Measurements from ENCODE around the gene EIF2AK2.
A peak's percentile ranks its signal among the peaks of the same experiment; 100 is the strongest.

Gene EIF2AK2

DNA sequence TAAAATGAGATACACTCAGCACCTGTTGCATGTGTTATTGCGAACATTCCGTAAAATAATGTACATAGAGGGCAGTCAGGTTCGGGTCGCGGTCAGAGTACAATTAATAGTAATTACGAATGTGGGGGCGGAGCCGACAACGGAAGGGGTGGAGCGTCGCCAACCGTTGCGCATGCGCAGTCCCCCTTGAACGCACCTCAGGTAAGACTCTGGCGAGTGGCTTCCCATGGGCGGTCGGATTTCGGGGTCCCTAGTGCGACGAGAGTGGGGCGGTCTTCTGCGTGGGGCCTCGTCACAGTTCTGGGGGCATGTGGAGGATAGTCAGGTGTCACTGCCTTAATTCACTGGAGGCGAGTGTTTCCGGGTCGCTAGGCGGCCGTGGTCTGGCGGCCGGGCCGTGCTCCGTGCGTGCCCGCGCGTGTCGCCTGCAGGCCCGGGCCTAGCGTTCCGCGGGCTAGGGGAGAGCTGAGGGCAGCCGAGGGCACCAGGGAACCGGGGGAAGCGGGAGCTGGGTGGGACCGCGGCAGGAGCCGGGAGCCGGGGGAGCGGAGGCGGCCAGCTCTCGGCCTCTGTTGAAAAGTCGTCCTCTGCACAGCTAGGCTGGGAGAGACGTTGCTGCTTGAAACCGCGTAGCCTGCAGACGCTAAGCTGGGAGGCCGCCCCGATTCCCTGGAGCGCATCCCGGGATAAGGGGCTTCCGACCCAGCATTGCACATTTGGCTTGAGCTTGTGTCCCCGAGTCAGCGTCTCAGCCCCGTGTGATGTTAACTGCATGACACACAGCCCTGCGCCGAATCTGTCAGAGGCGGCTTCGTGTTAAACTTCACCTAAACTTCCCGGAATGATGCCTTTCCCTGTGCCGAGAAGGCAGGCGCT, 39.8 kb upstream of the EIF2AK2 start, which contains the start of gene CEBPZOS:
CEBPZOS (plus strand) TSS at position 177 of the 876 bp plus-strand sequence. CDS start 3,209 bp downstream, outside the sequence.
- H3K27ac ChIP-seq = peak within 1 kb of the TSS; percentile 65
- TF ChIP-seq, protein P1, sequence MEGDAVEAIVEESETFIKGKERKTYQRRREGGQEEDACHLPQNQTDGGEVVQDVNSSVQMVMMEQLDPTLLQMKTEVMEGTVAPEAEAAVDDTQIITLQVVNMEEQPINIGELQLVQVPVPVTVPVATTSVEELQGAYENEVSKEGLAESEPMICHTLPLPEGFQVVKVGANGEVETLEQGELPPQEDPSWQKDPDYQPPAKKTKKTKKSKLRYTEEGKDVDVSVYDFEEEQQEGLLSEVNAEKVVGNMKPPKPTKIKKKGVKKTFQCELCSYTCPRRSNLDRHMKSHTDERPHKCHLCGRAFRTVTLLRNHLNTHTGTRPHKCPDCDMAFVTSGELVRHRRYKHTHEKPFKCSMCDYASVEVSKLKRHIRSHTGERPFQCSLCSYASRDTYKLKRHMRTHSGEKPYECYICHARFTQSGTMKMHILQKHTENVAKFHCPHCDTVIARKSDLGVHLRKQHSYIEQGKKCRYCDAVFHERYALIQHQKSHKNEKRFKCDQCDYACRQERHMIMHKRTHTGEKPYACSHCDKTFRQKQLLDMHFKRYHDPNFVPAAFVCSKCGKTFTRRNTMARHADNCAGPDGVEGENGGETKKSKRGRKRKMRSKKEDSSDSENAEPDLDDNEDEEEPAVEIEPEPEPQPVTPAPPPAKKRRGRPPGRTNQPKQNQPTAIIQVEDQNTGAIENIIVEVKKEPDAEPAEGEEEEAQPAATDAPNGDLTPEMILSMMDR (IDR thresholded peaks at IDR 0.05) = no peak
- no peak; the same call in 1 of the 2 replicates for TF ChIP-seq ZFX (IDR thresholded peaks at IDR 0.05; ENCODE audit: borderline replicate concordance)

DNA sequence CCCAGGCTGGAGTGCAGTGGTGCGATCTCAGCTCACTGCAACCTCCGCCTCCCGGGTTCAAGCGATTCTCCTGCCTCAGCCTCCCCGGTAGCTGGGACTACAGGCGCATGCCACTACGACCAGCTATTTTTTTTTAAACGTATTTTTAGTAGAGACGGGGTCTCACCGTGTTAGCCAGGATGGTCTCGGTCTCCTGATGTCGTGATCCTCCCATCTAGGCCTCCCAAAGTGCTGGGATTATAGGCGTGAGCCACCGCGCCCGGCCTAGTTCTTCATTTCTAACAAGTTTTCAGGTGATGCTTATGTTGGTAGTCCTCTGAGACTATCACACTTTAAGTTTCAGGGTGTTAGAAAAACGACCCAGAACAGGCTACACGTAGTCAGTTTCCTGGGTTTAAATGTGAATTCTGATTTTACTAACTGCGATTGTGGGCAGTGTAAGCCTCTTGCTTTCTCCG, 39.1 kb upstream of the EIF2AK2 start:
- peak overlapping the region; percentile 65 for H3K27ac ChIP-seq

DNA sequence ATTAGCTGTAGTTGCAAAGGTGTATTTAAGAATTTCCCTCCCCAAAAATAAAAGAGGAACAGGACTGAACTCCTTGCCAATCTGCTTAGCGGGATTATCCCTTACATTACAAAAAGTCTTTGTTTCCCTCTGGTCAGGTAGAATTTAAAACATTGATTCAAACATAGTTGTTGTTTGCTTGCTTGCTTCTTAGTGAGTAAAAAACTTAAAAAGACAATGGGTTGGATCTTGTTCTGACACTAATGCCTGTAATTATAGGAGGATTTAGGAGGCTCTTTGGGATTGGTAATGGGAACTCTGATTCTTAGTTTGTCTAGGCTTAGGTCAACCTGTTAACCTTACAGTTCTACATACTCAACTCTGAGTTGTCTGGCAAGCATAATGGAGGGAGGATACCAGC, 35.8 kb upstream of the EIF2AK2 start:
- TF ChIP-seq ZFX (IDR thresholded peaks at IDR 0.05; ENCODE audit: borderline replicate concordance) = no peak
- TF ChIP-seq, protein P1 (IDR thresholded peaks at IDR 0.05) = no peak
- no peak overlapping the region for H3K27ac ChIP-seq

DNA sequence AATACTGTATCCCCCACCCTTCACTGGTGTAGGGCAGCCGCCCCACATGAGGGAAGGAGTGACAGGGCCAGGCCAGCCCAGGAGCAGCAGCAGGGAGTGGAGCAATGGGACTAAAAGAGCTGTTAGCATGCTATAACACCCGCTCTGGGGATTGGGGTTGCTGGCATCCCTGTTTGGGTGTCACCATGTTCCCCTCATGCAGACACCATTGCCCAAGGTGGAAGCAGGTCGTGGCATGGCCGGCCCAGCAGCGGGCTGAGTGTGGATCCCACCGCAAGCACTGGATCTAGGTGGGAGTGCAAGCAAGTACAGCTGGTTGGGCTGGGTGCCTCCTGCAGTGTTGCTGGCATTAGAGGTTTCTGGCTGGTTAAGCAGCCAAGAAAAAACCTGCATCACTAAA, 35.0 kb upstream of the EIF2AK2 start:
- no peak overlapping the region for H3K27ac ChIP-seq
- no peak for TF ChIP-seq ZFX (IDR thresholded peaks at IDR 0.05; ENCODE audit: borderline replicate concordance)
- TF ChIP-seq, protein P1 (IDR thresholded peaks at IDR 0.05) = no peak

DNA sequence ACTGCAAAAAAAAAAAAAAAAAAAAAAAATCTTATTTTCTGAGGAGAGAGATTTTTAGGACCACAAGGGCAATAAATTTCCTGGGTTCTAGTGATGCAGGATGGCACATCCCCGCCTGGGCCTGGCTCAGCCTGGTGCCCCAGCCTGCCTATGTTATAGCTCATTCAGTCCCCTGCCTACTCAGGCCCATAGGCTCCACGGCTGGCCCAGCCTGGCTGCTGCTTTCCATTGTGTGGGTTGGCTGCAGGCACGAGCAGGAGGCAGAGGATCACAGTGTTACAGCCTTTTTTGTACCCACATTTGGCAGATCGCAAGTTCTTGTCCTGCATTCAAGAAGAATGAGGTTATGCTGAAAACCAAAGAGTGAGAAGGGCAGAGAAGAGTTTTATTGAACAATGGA, 34.5 kb upstream of the EIF2AK2 start:
- TF ChIP-seq ZFX (IDR thresholded peaks at IDR 0.05; ENCODE audit: borderline replicate concordance) = no peak
- TF ChIP-seq, protein P1 (IDR thresholded peaks at IDR 0.05) = no peak
- H3K27ac ChIP-seq = no peak overlapping the region

DNA sequence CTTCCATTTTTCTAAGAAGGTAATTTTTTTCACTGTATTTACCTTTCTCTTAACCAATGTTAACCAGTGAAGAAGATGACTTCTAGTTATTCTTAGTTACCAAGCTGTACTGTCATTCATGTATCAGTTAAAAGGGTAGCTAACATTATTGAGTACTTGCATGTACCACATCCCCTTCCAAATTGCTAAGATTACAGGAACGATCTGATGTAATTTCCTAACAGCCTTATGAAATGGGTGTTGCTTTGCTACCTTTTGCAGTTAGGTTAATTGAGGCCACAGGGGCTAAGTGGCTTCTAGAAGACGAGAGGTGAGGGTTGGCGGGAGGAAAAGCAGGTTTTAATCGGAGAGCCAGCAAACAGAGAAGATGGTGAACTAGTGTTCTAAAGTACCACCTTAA, 33.5 kb upstream of the EIF2AK2 start:
- no peak overlapping the region for H3K27ac ChIP-seq

DNA sequence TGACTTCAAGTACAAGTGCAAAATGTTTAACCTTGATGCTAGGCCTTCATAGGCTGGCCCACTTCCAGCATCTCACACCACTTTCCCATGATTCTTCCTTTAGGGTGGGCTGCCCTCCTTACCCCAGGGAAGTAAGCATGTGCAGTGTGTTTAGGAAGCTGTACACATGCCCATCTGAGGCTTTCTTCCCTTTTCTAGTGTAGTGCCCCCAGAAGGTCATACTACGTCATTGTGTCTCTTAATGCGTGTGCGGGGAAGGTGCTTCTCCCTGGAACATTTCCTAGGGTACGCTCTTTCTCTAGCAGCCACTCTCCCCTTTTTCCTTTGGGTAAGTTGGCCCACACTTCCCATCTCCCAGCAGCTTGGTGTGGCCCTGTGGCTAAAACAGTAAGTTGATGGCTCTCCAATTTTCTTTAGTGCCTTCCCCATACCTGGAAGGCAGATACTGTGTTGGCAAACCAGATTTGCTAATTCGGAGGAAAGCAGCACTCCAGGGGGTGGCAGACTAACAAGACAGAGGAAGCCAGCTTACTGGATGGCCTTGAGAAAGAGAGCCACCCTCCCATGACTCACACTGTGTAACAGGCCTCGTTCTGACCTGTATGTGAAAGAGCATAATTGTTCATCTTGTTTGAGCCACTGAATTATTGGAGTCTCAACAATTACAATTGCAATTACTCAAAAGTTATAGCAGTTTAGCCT, 32.8 kb upstream of the EIF2AK2 start:
- no peak overlapping the region for H3K27ac ChIP-seq
- TF ChIP-seq, protein P1 (IDR thresholded peaks at IDR 0.05) = no peak
- no peak for TF ChIP-seq ZFX (IDR thresholded peaks at IDR 0.05; ENCODE audit: borderline replicate concordance)

More for the DNA sequence above, 33.5 kb upstream of the EIF2AK2 start:
- TF ChIP-seq, protein P1 (IDR thresholded peaks at IDR 0.05) = no peak
- no peak for TF ChIP-seq ZFX (IDR thresholded peaks at IDR 0.05; ENCODE audit: borderline replicate concordance)

Data from 22Rv1 (cell line).